Parathyroid adenoma (tissue), 2 donors: ENCODE measurements around the gene CASD1.

ENCODE experiments used
- H2AFZ ChIP-seq: fragments of 300-600 bp; sonication (generic); one replicate; pipeline ENCODE4 v1.7.0; 2017; ENCODE audit warnings: antibody characterized with exemption, mild to moderate bottlenecking
- H3K27ac ChIP-seq: fragments of 300-600 bp; sonication (generic); one replicate; pipeline ENCODE4 v1.7.0; 2017
- H3K27me3 ChIP-seq: fragments of 300-600 bp; sonication (generic); one replicate; pipeline ENCODE4 v1.7.0; 2017; ENCODE audit warnings: low read length; ENCODE audit not compliant: control insufficient read depth, insufficient read depth
- H3K36me3 ChIP-seq: fragments of 300-600 bp; sonication (generic); one replicate; pipeline ENCODE4 v1.7.0; 2017; ENCODE audit warnings: low read length; ENCODE audit not compliant: control insufficient read depth, insufficient read depth
- H3K4me1 ChIP-seq: fragments of 300-600 bp; sonication (generic); one replicate; pipeline ENCODE4 v1.7.0; 2017; ENCODE audit warnings: control low read depth
- H3K4me2 ChIP-seq: fragments of 300-600 bp; sonication (generic); one replicate; pipeline ENCODE4 v1.7.0; 2017; ENCODE audit warnings: low read length
- H3K4me3 ChIP-seq: fragments of 300-600 bp; sonication (generic); one replicate; pipeline ENCODE4 v1.7.0; 2017; ENCODE audit warnings: low read depth, low read length
- H3K79me2 ChIP-seq: fragments of 300-600 bp; sonication (generic); one replicate; pipeline ENCODE4 v1.7.0; 2017; ENCODE audit warnings: control low read depth
- H3K9ac ChIP-seq: fragments of 300-600 bp; sonication (generic); one replicate; pipeline ENCODE4 v1.7.0; 2017; ENCODE audit warnings: mild to moderate bottlenecking
- H3K9me3 ChIP-seq: fragments of 300-600 bp; sonication (generic); one replicate; pipeline ENCODE4 v1.7.0; 2017; ENCODE audit warnings: low read length; ENCODE audit not compliant: control insufficient read depth
- CTCF ChIP-seq: fragments of 300-600 bp; sonication (generic); IDR thresholded peaks from one replicate; pipeline ENCODE4 v1.7.0; 2017; ENCODE audit warnings: antibody characterized with exemption, mild to moderate bottlenecking
- donor health status: primary hyperparathyroidism.

The CASD1 gene

DNA sequence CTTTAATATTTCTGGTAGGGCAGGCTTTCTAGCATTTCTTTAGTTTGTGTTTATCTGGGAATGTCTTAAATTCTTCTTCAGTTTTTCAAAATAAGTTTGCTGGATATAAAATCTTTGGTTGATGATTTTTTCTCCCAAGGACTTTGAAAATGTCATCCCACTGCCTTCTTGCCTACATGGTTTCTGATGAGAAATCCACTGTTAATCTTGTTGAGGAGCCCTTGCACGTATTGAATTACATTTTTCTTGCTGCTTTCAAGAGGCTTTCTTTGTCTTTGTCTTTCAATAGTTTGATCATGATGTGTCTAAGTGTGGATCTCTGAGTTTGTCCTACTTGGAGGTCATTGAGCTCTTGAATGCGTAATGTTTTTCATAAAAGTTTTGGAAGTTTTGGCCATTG, 66.0 kb downstream of the CASD1 start:
- Histone ChIP-seq H3K4me2 (no peak overlapping the region), H2AFZ (no peak overlapping the region), H3K27me3 (no peaks in the 10 kb centered on the region), H3K79me2 (no peaks in the 10 kb centered on the region), H3K9ac (no peak overlapping the region), H3K4me1 (no peaks in the 10 kb centered on the region), H3K27ac (no peak overlapping the region), H3K9me3 (no peaks in the 10 kb centered on the region), H3K4me3 (no peak overlapping the region), H3K36me3 (no peaks in the 10 kb centered on the region)
- no peak for TF ChIP-seq CTCF

DNA sequence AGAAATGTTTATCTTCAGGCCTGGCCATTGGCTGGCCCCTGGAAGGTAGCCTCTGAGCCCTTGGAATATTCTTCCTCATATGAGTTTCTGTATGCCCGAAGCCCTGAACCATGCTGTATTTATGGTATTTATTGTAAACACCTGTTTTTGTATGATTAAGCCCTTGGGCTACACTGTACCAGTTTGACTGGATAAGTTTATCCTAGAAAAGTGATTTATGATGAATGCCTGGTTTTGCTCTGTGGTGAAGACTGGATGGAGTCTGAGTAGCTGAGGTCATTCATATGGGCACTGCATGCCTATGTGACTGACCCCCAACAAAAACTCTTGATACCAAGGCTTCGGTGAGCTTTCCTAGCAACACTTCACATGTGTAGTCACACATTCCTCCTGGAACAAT, 66.7 kb downstream of the CASD1 start:
- H3K27ac ChIP-seq: no peak overlapping the region
- H3K4me2 ChIP-seq: no peak overlapping the region
- H3K4me3 ChIP-seq: no peak overlapping the region
- H3K79me2 ChIP-seq: no peaks in the 10 kb centered on the region
- H3K9me3 ChIP-seq: no peaks in the 10 kb centered on the region
- no peaks in the 10 kb centered on the region for H3K36me3 ChIP-seq
- H3K9ac ChIP-seq: no peak overlapping the region
- H3K27me3 ChIP-seq: no peaks in the 10 kb centered on the region
- H2AFZ ChIP-seq: no peak overlapping the region
- no peaks in the 10 kb centered on the region for H3K4me1 ChIP-seq
- no peak for TF ChIP-seq CTCF

DNA sequence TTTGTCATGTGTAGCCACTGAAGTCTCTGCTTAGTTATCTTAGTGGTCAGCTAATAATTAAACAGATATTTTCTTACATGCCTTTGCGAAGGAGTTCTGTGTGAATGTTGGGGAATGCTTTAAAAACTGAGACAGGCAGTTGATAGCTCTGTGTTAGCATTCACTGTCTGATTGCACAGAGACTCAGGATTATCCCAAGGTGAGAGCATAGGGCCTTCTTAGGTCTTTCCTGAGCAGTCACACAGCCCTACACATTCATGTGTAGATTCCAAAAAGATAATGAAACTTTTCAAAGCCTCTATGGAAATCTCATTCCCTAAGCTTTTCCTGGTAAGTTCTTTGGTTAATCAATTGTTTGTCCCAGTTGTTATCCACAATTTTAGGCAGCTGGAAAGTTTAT, 67.7 kb downstream of the CASD1 start:
- no peak overlapping the region for H3K4me3 ChIP-seq
- no peaks in the 10 kb centered on the region for H3K4me1 ChIP-seq
- no peak overlapping the region for H3K4me2 ChIP-seq
- no peak for TF ChIP-seq CTCF
- no peaks in the 10 kb centered on the region for H3K36me3 ChIP-seq
- no peaks in the 10 kb centered on the region for H3K79me2 ChIP-seq
- H3K27ac ChIP-seq: no peak overlapping the region
- H3K27me3 ChIP-seq: no peaks in the 10 kb centered on the region
- H3K9ac ChIP-seq: no peak overlapping the region
- H3K9me3 ChIP-seq: no peaks in the 10 kb centered on the region
- H2AFZ ChIP-seq: no peak overlapping the region

DNA sequence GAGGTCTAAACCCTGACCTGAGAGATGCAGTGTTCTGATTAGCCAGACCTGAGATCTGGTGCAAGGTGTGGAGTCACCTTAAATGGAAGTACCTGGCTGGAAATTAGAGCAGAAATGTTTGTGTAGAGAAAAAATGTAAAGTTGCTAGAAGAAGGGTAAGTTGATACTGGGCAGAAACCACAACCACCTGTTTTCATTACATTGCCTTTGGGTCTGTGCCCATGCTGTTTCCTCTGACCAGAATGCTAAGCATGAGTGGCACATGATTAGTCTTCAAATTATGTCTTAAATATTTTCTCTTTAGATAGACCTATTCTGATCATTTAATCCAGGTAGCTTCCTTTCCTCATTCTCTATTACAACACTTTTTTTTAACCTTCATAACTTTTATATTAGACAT, 69.0 kb downstream of the CASD1 start:
- Histone ChIP-seq H3K4me2 (no peak overlapping the region), H3K79me2 (no peaks in the 10 kb centered on the region), H2AFZ (no peak overlapping the region), H3K4me3 (no peak overlapping the region), H3K27me3 (no peaks in the 10 kb centered on the region), H3K4me1 (no peaks in the 10 kb centered on the region), H3K9ac (no peak overlapping the region), H3K36me3 (no peaks in the 10 kb centered on the region), H3K9me3 (no peaks in the 10 kb centered on the region), H3K27ac (no peak overlapping the region)
- TF ChIP-seq CTCF: no peak

GRCh38 chr7:94579470-94579869, 69.9 kb downstream of the CASD1 start:
- no peak overlapping the region for H3K4me3 ChIP-seq
- no peaks in the 10 kb centered on the region for H3K79me2 ChIP-seq
- no peaks in the 10 kb centered on the region for H3K9me3 ChIP-seq
- H2AFZ ChIP-seq: no peak overlapping the region
- H3K4me2 ChIP-seq: no peak overlapping the region
- no peak overlapping the region for H3K9ac ChIP-seq
- H3K27me3 ChIP-seq: no peaks in the 10 kb centered on the region
- TF ChIP-seq CTCF: no peak
- H3K27ac ChIP-seq: no peak overlapping the region
- no peaks in the 10 kb centered on the region for H3K4me1 ChIP-seq
- no peaks in the 10 kb centered on the region for H3K36me3 ChIP-seq
